GM12801 (cell line): ENCODE data around the gene TUBB1.

Experiments used
- CTCF ChIP-seq: IDR thresholded peaks from one replicate; pipeline ENCODE4 v1.5.1; 2011; ENCODE audit warnings: control low read depth; ENCODE audit not compliant: insufficient read length; ENCODE audit errors: extremely low read depth

The TUBB1 gene

GRCh38 chr20:58985656-58986055, 33.6 kb upstream of the TUBB1 start:
- no peak for TF ChIP-seq CTCF

GRCh38 chr20:58986286-58986967, 32.8 kb upstream of the TUBB1 start:
- TF ChIP-seq CTCF: no peak

GRCh38 chr20:58986968-58987517, 32.2 kb upstream of the TUBB1 start:
- TF ChIP-seq CTCF: no peak

GRCh38 chr20:58987790-58988564, 31.3 kb upstream of the TUBB1 start:
- no peak for TF ChIP-seq CTCF

- TF ChIP-seq CTCF: no peak
Observed at GRCh38 chr20:58988565-58988882, 30.7 kb upstream of the TUBB1 start.

GRCh38 chr20:58989196-58989595, 30.0 kb upstream of the TUBB1 start:
- TF ChIP-seq CTCF: no peak

- no peak for TF ChIP-seq CTCF
Observed at GRCh38 chr20:58990651-58991445, 28.4 kb upstream of the TUBB1 start.
